Stimulated activated CD4-positive, alpha-beta T cell treated with anti-CD3 and anti-CD28 coated beads, TNF-alpha, amount 100 ng/mL, for 4 hours (primary cell): ENCODE measurements around the gene C11orf68.
"Not testable (repeated sequence)": the region's sequence is repeated elsewhere in the genome, so short reads cannot be mapped to it uniquely, and the experiment has no call there.

Experiments used
- DNase-seq, 3 experiments: peaks; one replicate each; pipeline ENCODE4 v3.0.0-alpha.2; 2020; ENCODE audit warnings: low read depth in 3 of 3

Gene C11orf68

DNA sequence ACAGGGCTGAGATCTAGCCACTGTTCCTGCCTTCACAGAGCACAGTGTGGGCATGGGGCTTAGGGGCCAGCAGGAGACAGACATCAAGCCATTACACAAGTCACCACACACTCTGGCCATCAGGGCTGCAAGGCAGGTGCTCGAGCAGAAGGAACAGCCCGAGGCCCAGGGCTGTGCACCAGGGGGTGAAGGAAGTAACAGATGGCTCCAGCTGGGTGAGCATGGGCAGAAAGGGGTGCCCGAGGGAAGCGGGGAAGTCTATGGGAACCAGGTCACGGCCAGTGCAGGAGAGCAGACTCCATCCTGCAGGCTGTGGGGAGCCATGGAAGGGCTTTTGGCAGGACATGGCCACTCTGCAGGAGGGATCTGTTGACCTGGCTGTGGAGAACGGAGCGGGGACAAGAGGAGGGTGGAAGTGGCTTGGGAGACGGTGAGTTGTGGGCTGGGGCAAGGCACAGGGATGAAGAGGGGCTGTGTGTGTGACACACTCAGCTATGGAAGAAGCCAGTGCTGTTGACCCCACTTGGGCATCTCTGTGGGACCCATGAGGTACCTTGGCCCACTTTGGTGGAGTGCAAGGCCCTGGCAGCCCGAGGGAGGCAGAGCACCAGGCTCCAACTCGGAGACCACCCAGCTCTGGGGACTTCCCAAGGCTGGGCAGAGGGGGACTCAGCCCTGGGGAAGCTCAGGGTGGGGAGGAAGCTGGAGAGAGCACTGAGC is 3.6 kb downstream of the C11orf68 start:
- no peak for DNase-seq

DNA sequence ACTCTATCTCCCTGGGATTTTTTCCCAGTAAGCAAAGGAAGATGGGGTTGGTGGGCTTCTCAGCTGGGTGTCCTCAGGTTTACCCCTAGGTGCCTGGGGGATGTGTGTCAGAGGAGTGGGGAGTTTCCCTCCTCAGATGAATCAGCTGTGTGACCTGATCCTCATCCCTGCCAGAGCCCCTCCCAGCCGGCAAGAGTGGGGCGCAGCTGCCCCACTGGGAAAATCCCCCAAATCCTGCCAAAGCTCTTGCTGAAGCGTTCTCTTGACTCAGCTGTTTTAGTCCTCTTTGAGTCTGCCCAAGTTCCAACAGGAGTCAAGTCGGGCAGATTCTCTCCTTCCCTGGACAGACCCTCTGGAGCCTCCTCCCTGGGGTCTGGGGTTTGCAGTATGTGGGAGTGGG is 6.0 kb downstream of the C11orf68 start:
- no peak for DNase-seq

DNA sequence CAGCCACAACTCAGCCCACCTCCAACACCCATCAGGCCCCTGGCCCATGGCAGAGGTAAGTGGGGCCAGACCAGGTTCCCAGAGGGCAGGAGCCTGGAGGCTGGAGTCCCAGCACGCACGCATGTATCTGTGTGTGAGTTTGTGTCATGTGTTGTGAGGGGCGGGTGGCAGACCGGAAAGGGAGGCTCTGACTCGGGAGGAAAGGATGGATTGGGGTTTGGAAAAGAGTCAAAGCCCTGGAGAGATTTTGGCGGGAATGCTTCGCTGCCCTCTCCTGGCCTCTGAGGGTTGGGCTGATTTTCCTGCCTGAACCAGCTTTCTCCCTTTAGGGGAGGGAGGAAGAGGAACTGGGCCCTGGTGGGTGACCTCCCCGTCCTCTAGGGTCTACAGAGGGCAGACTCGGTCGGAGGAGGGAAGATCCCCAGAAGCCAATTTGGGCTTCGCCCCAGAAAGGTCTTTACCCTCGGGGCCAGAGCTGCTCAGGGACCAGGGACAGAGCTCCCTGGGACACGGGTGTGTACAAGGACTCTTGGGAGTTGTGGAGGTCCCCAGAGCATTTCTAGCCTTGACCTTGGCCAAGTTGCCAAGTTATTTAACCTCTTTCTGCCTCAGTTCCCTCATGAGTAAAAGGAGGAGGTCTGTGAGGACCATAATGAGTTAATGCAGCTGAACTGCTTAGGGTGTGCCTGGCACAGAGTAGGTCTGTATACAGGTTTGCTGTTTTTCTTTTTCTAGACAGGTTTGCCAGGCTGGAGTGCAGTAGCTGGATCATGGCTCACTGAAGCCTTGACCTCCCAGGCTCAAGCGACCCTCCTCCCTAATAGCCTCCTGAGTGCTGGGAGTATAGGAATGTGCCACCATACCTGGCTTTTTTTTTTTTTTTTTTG is 6.9 kb downstream of the C11orf68 start:
- DNase-seq, result no peak

DNA sequence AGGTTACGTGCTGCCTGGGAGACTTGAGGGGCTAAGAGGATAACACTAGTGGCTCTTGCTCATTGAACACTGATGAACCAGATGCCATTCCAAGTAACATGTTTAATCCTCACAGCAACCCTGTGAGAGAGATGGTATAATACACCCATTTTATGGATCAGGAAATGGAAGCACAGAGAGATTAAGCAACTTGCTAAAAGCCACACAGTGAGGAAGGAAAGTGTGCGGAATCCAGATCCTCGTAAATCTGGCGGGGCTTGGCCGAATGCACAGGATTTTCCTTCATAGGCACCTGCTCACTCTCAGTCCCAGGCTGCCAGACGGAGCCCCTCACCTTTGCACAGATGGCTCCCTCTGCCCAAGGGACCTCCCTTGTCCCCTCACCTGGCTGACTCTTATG is 11.0 kb downstream of the C11orf68 start:
- DNase-seq, result no peak

DNA sequence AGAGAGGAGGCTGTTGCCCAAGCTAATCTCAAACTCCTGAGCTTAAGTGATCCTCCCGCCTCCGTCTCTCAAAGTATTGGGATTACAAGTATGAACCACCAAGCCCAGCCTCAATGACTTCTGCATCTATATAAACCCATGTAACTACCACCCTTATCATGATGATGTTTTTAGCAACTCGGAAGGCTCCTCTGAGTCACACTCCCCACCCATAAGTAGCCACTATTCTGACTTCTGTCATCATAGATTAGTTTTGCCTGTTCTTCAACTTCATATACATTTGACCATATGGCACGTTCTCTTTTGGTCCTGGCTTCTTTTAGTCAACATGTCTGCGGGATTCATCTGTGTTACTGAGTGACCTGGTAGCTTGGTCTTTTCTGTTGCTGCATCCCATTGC is 12.3 kb downstream of the C11orf68 start:
- DNase-seq, result no peak

DNA sequence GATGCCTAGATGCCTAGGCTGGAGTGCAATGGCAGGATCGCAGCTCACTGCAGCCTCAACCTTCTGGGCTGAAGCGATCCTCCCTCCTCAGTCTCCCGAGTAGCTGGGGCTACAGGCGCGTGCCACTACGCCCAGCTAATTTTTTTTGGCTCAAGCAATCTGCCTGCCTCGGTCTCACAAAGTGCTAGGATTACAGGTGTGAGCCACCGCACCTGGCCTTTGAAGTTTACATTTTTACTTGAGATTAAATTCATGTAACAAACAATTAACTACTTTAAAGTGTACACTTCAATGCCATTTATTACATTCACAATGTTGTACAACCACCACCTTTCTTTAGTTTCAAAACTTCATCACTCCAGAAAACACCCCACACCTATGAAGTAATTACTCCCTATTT is 15.1 kb downstream of the C11orf68 start:
- DNase-seq, result no peak

DNA sequence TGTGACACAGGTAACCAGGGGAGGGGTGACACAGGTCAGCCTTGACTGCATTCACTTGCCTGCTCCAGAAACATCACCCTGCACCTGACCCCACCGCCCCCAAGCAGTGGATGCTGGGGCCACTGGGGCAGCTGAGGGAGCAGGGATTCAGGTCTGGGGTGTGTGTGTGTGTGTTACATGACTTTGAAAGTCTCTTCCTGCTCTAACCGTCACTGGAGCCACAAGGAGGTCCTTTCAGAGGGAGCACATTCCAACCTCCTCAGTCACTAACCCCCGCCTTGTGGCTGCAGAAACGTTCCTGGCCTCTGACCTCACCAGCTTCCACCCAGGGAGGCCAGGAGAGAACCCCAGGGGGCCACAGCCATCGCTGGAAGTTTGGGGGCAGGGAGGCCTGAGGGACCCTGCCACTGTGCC is 15.8 kb downstream of the C11orf68 start:
- DNase-seq, result no peak

DNA sequence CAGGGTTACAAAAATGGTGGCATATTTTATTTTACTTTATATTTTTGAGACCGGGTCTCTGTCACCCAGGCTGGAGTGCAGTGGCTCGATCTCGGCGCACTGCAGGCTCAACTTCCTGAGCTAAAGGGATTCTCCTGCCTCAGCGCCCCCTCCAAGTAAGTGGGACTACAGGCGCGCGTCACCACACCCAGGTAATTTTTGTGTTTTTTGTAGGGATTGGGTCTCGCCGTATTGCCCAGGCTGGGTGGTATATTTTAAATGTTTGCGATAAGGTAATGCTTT is 18.0 kb downstream of the C11orf68 start:
- DNase-seq, result no peak

DNA sequence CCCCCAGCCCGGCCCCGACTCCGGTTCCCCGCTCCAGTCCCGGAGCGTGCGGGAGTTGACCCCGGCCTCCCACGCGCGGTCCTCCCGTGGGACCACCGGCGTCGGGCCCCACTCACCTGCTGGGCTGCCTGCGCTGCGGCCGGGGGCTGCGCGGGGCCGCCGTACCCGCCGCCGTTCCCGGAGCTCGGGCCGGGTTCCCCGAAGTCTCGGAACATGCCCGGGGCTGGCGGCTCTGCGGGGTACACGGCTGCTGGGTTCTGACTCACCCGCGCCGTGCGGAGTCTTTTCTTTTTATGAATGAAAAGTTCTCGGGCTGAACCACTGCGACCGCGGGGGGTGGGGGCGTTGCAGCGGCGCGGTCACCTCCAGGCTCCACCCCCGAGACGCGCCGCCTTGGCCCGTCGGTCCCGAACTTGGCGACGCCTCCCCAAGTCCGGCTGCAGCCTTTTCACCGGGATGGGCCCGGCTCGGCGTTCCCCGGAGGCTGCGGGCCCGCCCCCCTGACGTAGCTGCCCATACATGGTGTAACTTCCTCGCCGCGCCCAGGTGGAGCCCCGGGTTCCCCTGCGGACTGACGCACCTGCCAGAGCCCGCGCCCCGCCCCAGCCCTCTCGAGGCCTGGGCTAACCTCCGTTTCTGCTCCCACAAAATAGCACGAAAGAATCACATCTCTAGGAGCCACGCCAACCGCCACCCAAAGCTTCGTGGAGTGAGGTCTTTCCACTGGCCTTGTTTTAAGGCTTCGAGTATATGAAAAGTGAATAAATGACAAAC is 18.6 kb downstream of the C11orf68 start, which contains the start of gene FOSL1:
FOSL1 (minus strand) TSS at position 264 of the 774 bp plus-strand sequence; CDS start at position 215, 49 bp downstream.
- peak; percentile 89 to 91 (median 90) for DNase-seq

DNA sequence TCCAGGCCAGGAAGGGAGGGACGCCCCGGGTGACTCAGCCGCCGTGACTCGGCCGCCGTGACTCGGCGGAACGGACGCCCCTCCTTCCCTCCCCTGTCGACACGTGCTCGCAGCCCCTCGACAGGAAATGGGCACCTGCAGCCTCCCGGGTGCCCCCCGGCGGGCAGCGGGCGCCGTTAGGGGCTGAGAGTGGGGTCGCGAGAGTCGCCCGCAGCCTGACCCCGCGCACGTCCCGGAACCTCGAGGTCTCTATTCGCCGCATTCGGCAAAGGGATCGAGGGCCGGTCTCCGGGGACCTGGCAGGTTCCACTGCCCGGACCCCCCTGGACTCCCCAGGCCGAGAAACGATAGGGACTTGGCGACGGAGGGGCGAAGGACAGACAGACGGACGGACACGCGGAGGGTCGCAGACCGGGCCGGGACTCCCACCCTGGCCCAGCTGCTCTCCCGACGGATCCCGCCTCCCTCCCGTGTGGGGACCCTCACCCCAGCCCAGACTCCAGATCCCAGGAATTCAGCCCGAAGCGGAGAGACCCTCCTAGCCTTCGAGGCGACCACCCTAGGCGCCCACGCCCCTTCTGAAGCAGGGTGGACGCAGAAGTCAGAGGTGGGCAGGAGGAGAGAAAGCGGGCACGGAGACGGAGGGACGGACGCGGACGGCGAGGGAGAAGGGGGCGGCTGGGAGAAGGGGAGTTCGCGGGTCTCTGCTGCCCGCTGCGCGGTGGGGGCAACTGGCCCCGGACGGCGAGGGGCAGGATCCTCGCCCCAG is 19.3 kb downstream of the C11orf68 start:
- DNase-seq, result peak; percentile 56 to 70 (median 66)

DNA sequence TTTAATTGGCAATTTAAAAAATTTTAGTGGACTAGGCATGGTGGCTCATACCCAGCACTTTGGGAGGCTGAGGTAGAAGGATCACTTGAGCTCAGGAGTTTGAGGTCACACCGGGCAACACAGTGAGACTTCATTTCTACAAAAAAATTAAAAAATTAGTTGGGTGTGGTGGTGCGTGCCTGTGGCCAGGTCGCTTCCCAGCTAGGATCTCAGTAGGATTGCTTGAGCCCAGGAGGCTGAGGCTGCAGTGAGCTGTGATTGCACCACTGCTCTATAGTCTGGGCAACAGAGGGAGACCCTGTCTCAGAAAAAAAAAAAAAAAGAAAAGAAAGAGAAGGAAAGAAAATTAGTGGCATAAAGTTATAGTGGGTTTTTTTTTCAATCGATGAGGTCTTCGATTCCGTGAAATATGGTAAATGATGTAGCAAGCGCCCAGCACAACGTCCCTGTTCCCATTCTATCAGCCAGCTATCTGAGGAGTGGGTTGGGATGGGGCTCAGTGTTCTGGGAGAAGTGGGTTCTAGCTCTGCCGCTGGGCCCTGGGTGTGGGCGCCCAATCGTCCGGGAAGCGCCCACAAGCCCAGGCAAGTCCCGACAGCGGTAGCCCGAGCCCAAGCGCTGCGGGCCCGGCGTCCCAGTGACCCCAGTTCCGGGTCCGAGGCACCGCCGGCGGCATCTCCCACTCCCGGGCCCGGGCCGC is 20.1 kb downstream of the C11orf68 start:
- no peak for DNase-seq

DNA sequence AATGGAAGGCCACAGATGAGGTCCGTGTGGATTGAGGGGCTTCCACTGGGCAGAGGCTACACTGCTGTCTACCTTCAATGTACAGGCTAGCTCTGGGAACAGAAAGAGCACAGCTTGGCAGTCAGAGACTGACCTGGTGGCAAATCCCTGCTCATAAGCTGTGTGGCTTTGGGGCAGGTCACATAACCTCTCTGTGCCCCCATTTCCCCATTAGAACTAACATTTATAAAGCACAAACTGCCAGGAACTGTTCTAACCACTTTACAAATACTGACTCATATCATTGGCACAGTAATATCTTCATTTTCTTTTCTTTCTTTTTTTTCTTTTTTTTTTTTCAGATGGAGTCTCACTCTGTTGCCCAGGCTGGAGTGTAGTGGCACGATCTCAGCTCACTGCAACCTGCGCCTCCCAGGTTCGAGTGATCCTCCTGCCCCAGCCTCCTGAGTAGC is 21.8 kb downstream of the C11orf68 start:
- no peak for DNase-seq

DNA sequence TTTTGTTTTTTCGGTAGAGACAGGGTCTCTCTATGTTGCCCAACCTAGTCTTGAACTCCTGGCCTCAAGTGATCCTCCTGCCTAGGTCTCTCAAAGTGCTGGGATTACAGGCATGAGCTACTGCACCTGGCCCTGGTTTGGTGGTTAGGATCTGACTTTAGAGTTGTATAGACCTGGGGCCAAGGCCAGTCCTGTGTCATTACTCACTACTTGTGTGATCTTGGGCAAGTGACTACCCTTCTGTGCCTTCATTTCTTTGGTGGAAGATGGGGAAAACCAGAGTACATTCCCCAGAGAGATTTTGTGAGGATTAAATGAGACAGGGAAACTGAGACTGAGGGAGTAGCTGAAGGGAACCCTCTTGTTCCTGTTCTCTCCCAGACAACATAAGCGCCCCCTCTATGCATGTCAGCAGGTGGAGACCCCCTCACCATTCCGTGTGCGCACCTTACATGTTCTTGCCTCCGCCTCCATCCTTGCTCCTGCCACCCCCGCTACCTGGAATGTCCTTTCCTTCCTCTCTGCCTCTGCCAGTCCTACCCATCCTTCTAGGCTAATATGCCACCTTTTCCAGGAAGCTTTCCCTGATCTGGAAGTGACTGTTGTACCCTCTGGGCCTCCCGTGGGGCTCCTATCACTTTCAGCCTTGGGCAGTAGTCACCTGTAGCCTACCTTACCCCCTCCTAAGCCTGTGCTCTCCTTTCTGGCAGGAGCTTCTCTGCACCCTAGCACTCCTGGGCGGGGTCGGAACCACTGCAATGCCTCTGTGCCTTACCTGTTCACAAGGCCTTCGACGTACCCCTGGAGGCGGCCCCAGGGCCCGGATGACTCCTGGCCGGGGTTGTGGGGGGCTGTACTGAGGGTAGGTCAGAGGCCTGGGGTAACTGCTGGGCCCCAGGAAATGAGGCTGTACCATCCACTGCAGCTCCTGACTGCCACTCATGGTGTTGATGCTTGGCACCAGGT is 22.5 kb downstream of the C11orf68 start:
- DNase-seq, result no peak

DNA sequence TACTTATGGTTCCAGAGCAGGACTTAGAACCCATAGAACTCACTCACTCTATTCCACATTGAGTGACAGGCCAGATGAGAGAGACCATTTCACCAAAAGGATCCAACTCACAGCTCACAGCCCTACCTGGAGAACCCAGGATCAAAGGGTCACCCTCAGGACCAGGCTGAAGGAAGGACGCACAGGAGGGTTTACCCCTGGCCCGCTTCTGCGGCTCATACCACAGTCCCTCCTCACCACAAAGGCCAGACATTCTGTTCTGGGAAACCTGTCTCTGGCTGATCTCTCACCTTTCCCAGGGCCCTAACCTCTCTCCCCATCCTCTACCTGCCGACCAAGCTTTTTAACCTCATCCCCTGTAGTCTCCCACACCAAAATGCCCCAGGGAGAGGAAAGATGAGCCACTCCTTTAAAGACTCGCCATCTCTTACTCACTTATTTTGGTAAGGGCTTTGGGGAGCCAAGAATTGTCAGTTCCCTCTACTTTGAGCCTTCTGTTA is 23.3 kb downstream of the C11orf68 start:
- no peak for DNase-seq

DNA sequence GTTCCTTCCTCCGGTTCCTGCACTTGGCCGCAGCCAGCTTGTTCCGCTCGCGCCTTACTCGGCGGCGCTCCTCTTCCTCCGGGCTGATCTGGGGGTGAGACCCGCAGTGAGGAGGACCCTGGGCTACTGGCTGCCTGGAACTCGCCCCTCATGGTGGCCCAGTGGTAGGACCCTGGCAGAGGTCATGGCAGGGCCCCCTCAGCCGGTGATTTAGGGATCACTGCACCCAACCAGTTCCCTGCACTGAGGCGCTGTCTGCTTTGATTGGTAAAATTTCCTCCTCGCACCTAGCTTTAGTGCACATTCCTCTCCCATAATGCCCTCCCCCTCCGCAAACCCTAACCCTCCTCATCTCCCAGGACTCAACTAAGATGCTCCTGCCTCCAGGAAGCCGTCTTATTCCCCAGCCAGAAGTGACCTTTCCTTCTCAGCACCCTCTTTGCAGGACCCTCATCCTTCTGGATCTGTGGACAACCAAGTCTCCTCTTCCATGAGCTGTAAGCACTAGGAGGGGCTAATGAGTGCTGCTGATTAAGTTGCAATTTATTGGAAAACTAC is 24.7 kb downstream of the C11orf68 start:
- DNase-seq, result no peak

DNA sequence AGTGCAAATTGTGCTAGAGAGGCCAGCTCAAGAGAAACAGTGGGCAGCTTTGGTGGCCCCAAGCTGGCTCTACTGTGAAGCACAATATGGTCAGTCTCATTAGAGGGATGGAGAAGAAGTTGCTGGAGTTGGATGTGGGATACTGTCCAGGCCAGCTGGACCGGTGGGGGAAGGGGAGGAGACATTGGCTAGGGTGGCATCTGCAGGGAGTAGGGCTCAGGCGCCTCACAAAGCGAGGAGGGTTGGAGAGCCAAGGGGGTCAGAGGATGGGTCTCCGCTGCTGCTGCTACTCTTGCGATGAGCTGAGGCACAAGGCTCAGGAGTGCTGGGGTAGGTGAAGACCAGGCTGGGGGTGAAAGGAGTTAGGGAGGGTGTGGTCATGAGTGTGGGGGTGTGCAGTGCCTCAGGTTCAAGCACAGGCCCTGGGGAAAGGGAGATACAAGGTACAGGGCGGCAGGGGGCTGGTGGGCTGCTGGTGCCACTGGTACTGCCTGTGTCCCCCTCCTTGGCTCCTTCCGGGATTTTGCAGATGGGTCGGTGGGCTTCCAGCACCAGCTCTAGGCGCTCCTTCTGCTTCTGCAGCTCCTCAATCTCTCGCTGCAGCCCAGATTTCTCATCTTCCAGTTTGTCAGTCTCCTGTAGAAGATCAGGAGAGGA is 26.1 kb downstream of the C11orf68 start:
- no peak for DNase-seq

DNA sequence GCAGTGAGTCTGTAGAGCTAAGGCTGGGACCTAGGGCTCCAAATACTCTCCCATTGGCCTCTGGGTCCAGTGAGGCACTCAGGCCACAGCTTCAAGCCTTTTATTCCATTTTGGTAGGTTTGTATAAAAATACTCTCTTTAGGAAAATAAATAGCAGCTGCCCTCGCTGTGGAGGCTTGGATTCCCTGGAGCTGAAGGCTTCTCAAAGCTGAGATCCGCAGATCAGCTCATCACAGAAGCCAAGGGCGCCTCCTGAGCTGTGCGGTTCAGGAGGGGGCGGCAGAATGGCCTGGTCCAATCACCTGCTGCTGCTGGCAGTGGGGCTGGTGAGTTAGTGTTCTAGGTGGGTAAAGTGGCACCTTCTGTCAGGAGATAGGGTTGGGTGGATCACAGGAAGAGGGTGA is 26.7 kb downstream of the C11orf68 start:
- DNase-seq, result not testable (repeated sequence)
